Measurements from ENCODE around the gene KCNG2. TPM values are rescaled to one million over a fixed set of nuclear protein-coding genes. Genes with fewer than 3 reads are reported as not detected.

The KCNG2 gene
- total and polyA plus RNA-seq, 9 of the 15 experiments (the other 6 are each of a cell fraction or from before 2014, with no cell fraction given): not detected

DNA sequence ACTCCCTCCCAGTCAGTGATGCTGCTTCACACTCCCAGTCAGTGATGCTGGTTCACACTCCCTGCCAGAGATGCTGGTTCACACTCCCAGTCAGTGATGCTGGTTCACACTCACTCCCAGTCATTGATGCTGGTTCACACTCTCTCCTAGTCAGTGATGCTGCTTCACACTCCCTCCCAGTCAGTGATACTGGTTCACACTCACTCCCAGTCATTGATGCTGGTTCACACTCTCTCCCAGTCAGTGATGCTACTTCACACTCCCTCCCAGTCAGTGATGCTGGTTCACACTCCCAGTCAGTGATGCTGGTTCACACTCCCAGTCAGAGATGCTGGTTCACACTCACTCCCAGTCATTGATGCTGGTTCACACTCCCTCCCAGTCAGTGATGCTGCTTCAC lies 34.3 kb upstream of the KCNG2 start:
- H4K20me1 ChIP-seq (replicated peaks; ENCODE audit: control insufficient read depth, insufficient read depth, low read length): no peaks in the 10 kb centered on the region
- intact Hi-C loops (cut with micrococcal nuclease) (no loop called here), in situ Hi-C loops (cut with MboI) (no loop called here)
- no peak overlapping the region for H3K9ac ChIP-seq (ENCODE audit: insufficient read depth in 1 of 2, low read depth in 2 of 2, low read length in 2 of 2)
- H3K4me3 ChIP-seq: no peak overlapping the region
- no peak overlapping the region for H2AFZ ChIP-seq (ENCODE audit: low read depth, low read length)
- no peaks in the 10 kb centered on the region for H3K36me3 ChIP-seq (ENCODE audit: control insufficient read depth, insufficient read depth, low read length)
- ChIA-PET POLR2A (no interaction called here), CTCF (ENCODE audit: low intra/inter-chr PET ratio) (no interaction called here)
- ATAC-seq (no peak), FAIRE-seq (no peak), DNase-seq (ENCODE audit: extremely low read depth in 1 of 4, low spot score in 3 of 4) (no peak)
- H3K4me2 ChIP-seq (ENCODE audit: insufficient read depth, low read length): no peak overlapping the region
- no peaks in the 10 kb centered on the region for H3K79me2 ChIP-seq (ENCODE audit: control insufficient read depth, insufficient read depth, low read length)
- no peak overlapping the region for H3K27ac ChIP-seq (ENCODE audit: extremely low read depth, low read depth, low read length)
- BruUV-seq (replicated peaks): no TSS peak
- H3K4me1 ChIP-seq (replicated peaks in 1 of 2; ENCODE audit: control insufficient read depth in 2 of 2, insufficient read depth in 2 of 2, low read length in 2 of 2): no peaks in the 10 kb centered on the region
- H3K9me1 ChIP-seq (ENCODE audit: control insufficient read depth, insufficient read depth, low read length): no peaks in the 10 kb centered on the region
- TF ChIP-seq XRCC4 (IDR thresholded peaks at IDR 0.05; ENCODE audit: extremely low read depth, insufficient read depth, insufficient read length) (no peak), PRMT5 (CRISPR knock-in tag; IDR thresholded peaks at IDR 0.05) (no peak), ZNF263 (CRISPR knock-in tag; IDR thresholded peaks at IDR 0.05; ENCODE audit: borderline replicate concordance) (no peak), EWSR1 (IDR thresholded peaks at IDR 0.05; ENCODE audit: borderline replicate concordance, low read depth, partially characterized antibody) (no peak), MIER1 (IDR thresholded peaks at IDR 0.05; ENCODE audit: low read depth) (no peak), DLX4 (CRISPR knock-in tag; IDR thresholded peaks at IDR 0.05) (no peak), PTBP1 (IDR thresholded peaks at IDR 0.05; ENCODE audit: low read depth, low read length) (no peak), ZNF707 (CRISPR knock-in tag; conservative IDR thresholded peaks at IDR 0.05) (no peak), ZNF436 (CRISPR knock-in tag; IDR thresholded peaks at IDR 0.05) (no peak), U2AF1 (optimal IDR thresholded peaks at IDR 0.05; ENCODE audit: low read depth, low read length) (no peak), CC2D1A (IDR thresholded peaks at IDR 0.05) (no peak), CBX5 (IDR thresholded peaks at IDR 0.05; ENCODE audit: borderline replicate concordance, low read depth) (no peak), CHD2 (IDR thresholded peaks at IDR 0.05; ENCODE audit: low read depth, low read length) (no peak)
- TF ChIP-seq, protein P1, sequence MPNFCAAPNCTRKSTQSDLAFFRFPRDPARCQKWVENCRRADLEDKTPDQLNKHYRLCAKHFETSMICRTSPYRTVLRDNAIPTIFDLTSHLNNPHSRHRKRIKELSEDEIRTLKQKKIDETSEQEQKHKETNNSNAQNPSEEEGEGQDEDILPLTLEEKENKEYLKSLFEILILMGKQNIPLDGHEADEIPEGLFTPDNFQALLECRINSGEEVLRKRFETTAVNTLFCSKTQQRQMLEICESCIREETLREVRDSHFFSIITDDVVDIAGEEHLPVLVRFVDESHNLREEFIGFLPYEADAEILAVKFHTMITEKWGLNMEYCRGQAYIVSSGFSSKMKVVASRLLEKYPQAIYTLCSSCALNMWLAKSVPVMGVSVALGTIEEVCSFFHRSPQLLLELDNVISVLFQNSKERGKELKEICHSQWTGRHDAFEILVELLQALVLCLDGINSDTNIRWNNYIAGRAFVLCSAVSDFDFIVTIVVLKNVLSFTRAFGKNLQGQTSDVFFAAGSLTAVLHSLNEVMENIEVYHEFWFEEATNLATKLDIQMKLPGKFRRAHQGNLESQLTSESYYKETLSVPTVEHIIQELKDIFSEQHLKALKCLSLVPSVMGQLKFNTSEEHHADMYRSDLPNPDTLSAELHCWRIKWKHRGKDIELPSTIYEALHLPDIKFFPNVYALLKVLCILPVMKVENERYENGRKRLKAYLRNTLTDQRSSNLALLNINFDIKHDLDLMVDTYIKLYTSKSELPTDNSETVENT (CRISPR knock-in tag; IDR thresholded peaks at IDR 0.05): no peak
- peaks cover 2 to 10% of the 10 kb centered on the region in 2 experiments; a peak in 3 of 5 replicates for H3K27me3 ChIP-seq (ENCODE audit: control insufficient read depth in 2 of 2, insufficient read depth in 2 of 2, low read length in 2 of 2)
- no peaks in the 10 kb centered on the region for H3K9me3 ChIP-seq (replicated peaks; ENCODE audit: control insufficient read depth, insufficient read depth, low read depth, low read length)

Measured in K562 (cell line).